CD14-positive monocyte (primary cell): Measurements from ENCODE around the gene CCNDBP1. TPM values are rescaled to one million over a fixed set of nuclear protein-coding genes. Genes with fewer than 3 reads are reported as not detected.

Source experiments
- DNase-seq, 3 donors: peaks; one replicate each; pipeline ENCODE4 v3.0.0-alpha.2; 2011 to 2022
- H2AFZ ChIP-seq: 2 replicates; pipeline ENCODE4 v1.6.0; 2012; ENCODE audit warnings: mild to moderate bottlenecking, low read depth, low read length, inconsistent platforms; ENCODE audit not compliant: insufficient read depth, poor library complexity, severe bottlenecking
- H3K27ac ChIP-seq, 2 donors: 1 replicate in 1 of 2; 2 replicates in 1 of 2; pipeline ENCODE4 v1.5.1; 2012 to 2013; ENCODE audit warnings: low read length in 2 of 2, control low read depth in 1 of 2, inconsistent platforms in 1 of 2, low read depth in 1 of 2, mild to moderate bottlenecking in 1 of 2
- H3K27me3 ChIP-seq, 2 donors: one replicate each; pipeline versions ENCODE4 v1.6.0 to v1.6.1; 2011 to 2013; ENCODE audit warnings: low read length in 2 of 2; ENCODE audit not compliant: control insufficient read depth in 2 of 2, insufficient read depth in 2 of 2
- H3K36me3 ChIP-seq, 2 donors: replicated peaks in 1 of 2; 1 replicate in 1 of 2; 2 replicates in 1 of 2; pipeline versions ENCODE4 v1.5.1 to v1.6.1; 2012 to 2013; ENCODE audit warnings: low read length in 2 of 2, control low read depth in 1 of 2, inconsistent platforms in 1 of 2, mild to moderate bottlenecking in 1 of 2; ENCODE audit not compliant: insufficient read depth in 2 of 2, control insufficient read depth in 1 of 2
- H3K4me1 ChIP-seq, 2 donors: 1 replicate in 1 of 2; 2 replicates in 1 of 2; pipeline versions ENCODE4 v1.5.1 to v1.6.1; 2012 to 2013; ENCODE audit warnings: low read length in 2 of 2, control low read depth in 1 of 2, inconsistent platforms in 1 of 2, mild to moderate bottlenecking in 1 of 2, moderate library complexity in 1 of 2; ENCODE audit not compliant: insufficient read depth in 2 of 2, control insufficient read depth in 1 of 2
- H3K4me2 ChIP-seq: replicated peaks from 2 replicates; pipeline ENCODE3; 2012; ENCODE audit warnings: low read length, moderate library complexity, mild to moderate bottlenecking; ENCODE audit not compliant: poor library complexity, severe bottlenecking; ENCODE audit errors: extremely low read depth
- H3K4me3 ChIP-seq, 3 experiments: fragments of 200-600 bp in 1 of 3; sonication (generic) in 1 of 3; replicated peaks in 1 of 3; 1 replicate in 2 of 3; 2 replicates in 1 of 3; pipeline ENCODE4 v1.5.1; 2011 to 2013; ENCODE audit warnings: low read length in 3 of 3, mild to moderate bottlenecking in 3 of 3, control low read depth in 2 of 3, low read depth in 2 of 3, inconsistent platforms in 1 of 3, moderate library complexity in 1 of 3
- H3K79me2 ChIP-seq: 2 replicates; pipeline ENCODE4 v1.6.0; 2012; ENCODE audit warnings: mild to moderate bottlenecking, control low read depth, inconsistent platforms, low read length, moderate library complexity; ENCODE audit not compliant: insufficient read depth
- H3K9ac ChIP-seq: 2 replicates; pipeline ENCODE4 v1.6.0; 2017; ENCODE audit warnings: low read length, mild to moderate bottlenecking; ENCODE audit not compliant: insufficient read depth, poor library complexity, severe bottlenecking
- H3K9me3 ChIP-seq, 2 donors: replicated peaks in 1 of 2; 1 replicate in 1 of 2; 2 replicates in 1 of 2; pipeline versions ENCODE4 v1.5.1 to v1.6.1; 2012 to 2013; ENCODE audit warnings: low read length in 2 of 2, control low read depth in 1 of 2; ENCODE audit not compliant: control insufficient read depth in 1 of 2, insufficient read depth in 1 of 2
- H4K20me1 ChIP-seq: 2 replicates; pipeline ENCODE4 v1.6.0; 2012; ENCODE audit warnings: mild to moderate bottlenecking, low read length, control low read depth, moderate library complexity; ENCODE audit not compliant: insufficient read depth
- H3K27ac Mint-ChIP-seq, 7 donors: one replicate each; pipeline ENCODE4 v1.8.0; 2020; ENCODE audit warnings: mild to moderate bottlenecking in 7 of 7, mixed read lengths in 7 of 7, moderate library complexity in 6 of 7, inconsistent platforms in 2 of 7
- H3K27me3 Mint-ChIP-seq, 3 donors: one replicate each; pipeline ENCODE4 v1.8.0; 2021 to 2022; ENCODE audit warnings: low read depth in 3 of 3, mild to moderate bottlenecking in 3 of 3, mixed read lengths in 3 of 3, moderate library complexity in 3 of 3, inconsistent platforms in 1 of 3
- H3K36me3 Mint-ChIP-seq, 2 donors: one replicate each; pipeline ENCODE4 v1.8.0; 2020; ENCODE audit warnings: mixed read lengths in 2 of 2, inconsistent platforms in 1 of 2, mild to moderate bottlenecking in 1 of 2
- H3K4me1 Mint-ChIP-seq: one replicate; pipeline ENCODE4 v1.8.0; 2020; ENCODE audit warnings: mild to moderate bottlenecking, mixed read lengths
- H3K4me3 Mint-ChIP-seq, 2 donors: one replicate each; pipeline ENCODE4 v1.8.0; 2020; ENCODE audit warnings: mild to moderate bottlenecking in 2 of 2, mixed read lengths in 2 of 2, moderate library complexity in 1 of 2
- H3K9me3 Mint-ChIP-seq, 7 donors: one replicate each; pipeline ENCODE4 v1.8.0; 2020 to 2022; ENCODE audit warnings: mixed read lengths in 7 of 7, mild to moderate bottlenecking in 6 of 7, moderate library complexity in 6 of 7, inconsistent platforms in 2 of 7
- CTCF ChIP-seq: fragments of 200-600 bp; IDR thresholded peaks from one replicate; pipeline ENCODE4 v1.8.0; 2022; ENCODE audit warnings: antibody characterized with exemption, mild to moderate bottlenecking
- WGBS: methylation state at CpG from one replicate; pipeline ENCODE4 v1.1.5; 2013; ENCODE audit warnings: missing lambda C conversion rate; ENCODE audit not compliant: insufficient coverage; 5-methylcytosine and 5-hydroxymethylcytosine counted together
- intact Hi-C, 2 donors: fragments of 100-400 bp; cut with micrococcal nuclease; formaldehyde crosslinking; loops; one replicate each; pipeline versions ENCODE4 v1.15.0 to v1.15.1; 2023
- polyA plus RNA-seq, 3 donors: library from polyadenylated mRNA; depleted of rRNA in 1 of 3; unstranded in 2 of 3; stranded (reverse) in 1 of 3; fragments of 300-500 nt in 2 of 3; fragments of >200 nt in 1 of 3; fragmentation: Illumina TruSeq in 2 of 3; gene quantifications; 1 replicate in 2 of 3; 2 replicates in 1 of 3; pipeline ENCODE4 v1.2.3, GENCODE V29; 2012 to 2021

Gene CCNDBP1
- polyA plus RNA-seq, 3 donors = 79.2 to 205 (median 196) TPM

DNA sequence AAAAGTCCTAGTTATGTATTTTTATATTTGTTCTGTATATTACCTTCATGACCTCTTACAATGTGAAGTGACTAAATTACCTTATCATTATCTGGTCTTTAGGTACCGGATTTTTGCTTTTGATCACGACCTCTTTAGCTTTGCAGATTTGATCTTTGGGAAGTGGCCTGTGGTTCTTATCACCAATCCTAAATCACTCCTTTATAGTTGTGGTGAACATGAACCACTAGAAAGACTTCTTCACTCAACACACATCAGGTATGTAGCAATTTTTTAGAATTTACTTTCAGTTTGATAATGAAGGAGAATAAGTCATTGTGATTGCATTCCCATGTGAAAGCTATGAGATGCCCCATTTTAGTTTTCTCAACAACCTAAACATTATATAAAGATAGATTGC is 33.5 kb upstream of the CCNDBP1 start:
- Histone ChIP-seq H3K27me3 (no peaks in the 10 kb centered on the region), H3K79me2 (no peaks in the 10 kb centered on the region), H4K20me1 (no peaks in the 10 kb centered on the region), H3K4me2 (no peak overlapping the region), H3K4me1 (no peaks in the 10 kb centered on the region), H3K9ac (no peak overlapping the region), H3K36me3 (peaks cover 78 to 100% of the 10 kb centered on the region in 2 donors), H3K9me3 (no peaks in the 10 kb centered on the region), H3K4me3 (no peak overlapping the region), H3K27ac (no peak overlapping the region), H2AFZ (no peak overlapping the region)
- DNase-seq = no peak
- H3K27me3 Mint-ChIP-seq = no peaks in the 10 kb centered on the region
- no peaks in the 10 kb centered on the region for H3K9me3 Mint-ChIP-seq
- no peak overlapping the region for H3K4me3 Mint-ChIP-seq
- no CpG with 5 or more reads among the region's 2 CpGs for WGBS
- no peak overlapping the region for H3K27ac Mint-ChIP-seq
- no peaks in the 10 kb centered on the region for H3K4me1 Mint-ChIP-seq
- H3K36me3 Mint-ChIP-seq = peaks cover 55 to 74% of the 10 kb centered on the region in 2 donors
- intact Hi-C loops = no loop called here
- TF ChIP-seq CTCF = no peak

DNA sequence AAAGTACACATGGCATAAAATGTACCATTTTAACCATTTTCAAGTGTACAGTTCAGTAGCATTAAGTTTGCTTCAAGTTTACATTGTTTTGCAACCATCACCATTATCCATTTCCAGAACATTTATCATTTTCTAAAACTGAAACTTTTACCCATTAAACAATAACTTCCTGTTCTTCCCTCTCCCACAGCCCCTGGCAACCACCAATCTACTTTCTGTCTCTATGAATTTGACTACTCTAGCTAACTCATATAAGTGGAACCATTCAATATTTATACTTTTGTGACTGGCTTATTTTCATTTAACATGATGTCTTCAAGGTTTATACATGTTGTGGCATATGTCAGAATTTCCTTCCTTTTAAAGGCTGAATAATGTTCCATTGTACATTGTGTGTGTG is 31.9 kb upstream of the CCNDBP1 start:
- intact Hi-C loops = no loop called here
- Mint-ChIP-seq H3K27ac (no peak overlapping the region), H3K36me3 (peaks cover 56 to 78% of the 10 kb centered on the region in 2 donors), H3K4me3 (no peak overlapping the region), H3K27me3 (no peaks in the 10 kb centered on the region), H3K9me3 (no peaks in the 10 kb centered on the region), H3K4me1 (no peaks in the 10 kb centered on the region)
- H3K4me1 ChIP-seq = no peaks in the 10 kb centered on the region
- no peak overlapping the region for H2AFZ ChIP-seq
- H3K9ac ChIP-seq = no peak overlapping the region
- no peaks in the 10 kb centered on the region for H4K20me1 ChIP-seq
- H3K4me3 ChIP-seq = no peak overlapping the region
- H3K27me3 ChIP-seq = no peaks in the 10 kb centered on the region
- peaks cover 73 to 98% of the 10 kb centered on the region in 2 donors for H3K36me3 ChIP-seq
- no peaks in the 10 kb centered on the region for H3K79me2 ChIP-seq
- DNase-seq = no peak
- H3K27ac ChIP-seq = no peak overlapping the region
- no peaks in the 10 kb centered on the region for H3K9me3 ChIP-seq
- H3K4me2 ChIP-seq = no peak overlapping the region
- TF ChIP-seq CTCF = no peak
